GM18505 (cell line): ENCODE data around the gene ITPKB.
"Not testable (repeated sequence)": the region's sequence is repeated elsewhere in the genome, so short reads cannot be mapped to it uniquely, and the experiment has no call there.

Source experiments
- ATAC-seq: cut with Tn5 transposase; IDR thresholded peaks from one replicate; pipeline ENCODE4 v1.9.1; 2021; ENCODE audit not compliant: unreplicated experiment
- POLR2A ChIP-seq: IDR thresholded peaks from 4 replicates; pipeline ENCODE4 v1.6.1; 2011; ENCODE audit warnings: borderline replicate concordance; ENCODE audit not compliant: insufficient read depth, insufficient read length; ENCODE audit errors: extremely low read depth

ITPKB gene

DNA sequence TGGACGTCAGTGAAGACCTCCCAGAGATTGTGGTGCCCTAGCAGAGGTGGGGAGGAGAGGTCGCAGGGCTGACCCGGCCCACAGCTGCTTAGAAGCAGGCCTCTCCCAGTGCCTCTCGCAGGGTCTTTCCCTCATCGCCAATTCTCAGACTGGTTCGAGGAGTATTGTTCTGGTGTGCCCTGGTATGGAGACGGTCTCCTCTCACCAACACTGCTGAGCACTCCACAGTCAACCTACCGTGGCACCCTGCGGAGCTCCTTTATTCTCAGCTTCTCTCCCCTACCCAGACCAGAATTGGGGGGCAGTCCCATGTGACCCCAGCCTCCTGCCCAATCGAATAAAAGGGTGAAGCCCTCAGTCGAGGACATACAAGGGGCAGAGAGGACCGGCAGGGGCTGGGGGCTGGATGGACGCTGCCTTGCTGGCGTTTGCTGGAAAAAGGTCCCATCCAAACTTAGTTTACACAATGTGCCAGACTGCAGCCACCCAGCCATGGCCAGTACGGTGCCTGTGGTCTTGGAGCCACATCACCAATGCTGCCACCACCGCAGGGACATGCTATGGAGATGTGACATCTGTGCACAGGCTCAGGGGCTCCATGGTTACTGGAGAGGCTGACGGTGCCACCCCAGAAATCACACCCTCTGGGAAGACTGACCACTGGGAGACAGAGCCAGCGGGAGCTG lies 109.7 kb downstream of the ITPKB start:
- no peak for TF ChIP-seq POLR2A
- no peak for ATAC-seq

DNA sequence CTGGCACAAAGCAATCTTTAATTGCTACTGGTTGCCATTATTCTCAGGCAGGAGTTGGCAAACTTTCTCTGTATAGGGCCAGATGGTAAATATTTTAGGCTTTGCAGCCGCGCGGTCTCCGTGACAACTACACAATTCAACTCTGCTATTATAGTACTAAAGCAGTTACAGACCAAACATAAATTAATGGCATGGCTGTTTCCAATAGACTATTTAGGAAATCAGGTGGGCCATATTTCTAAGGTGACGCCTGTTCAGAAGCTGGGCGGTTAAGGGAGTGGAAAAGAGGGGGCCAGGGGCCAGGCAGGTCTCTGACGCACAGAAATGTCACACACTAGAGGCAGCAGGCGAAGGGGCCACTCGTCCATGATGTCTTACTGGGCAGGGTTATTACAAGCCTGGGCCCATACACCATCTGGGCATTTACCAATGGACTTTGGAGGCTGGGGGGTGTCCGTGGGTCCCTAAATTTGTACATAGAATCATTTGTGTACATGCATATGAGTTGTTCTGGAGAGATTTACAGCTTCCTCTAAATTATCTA lies 110.4 kb downstream of the ITPKB start:
- ATAC-seq: no peak
- no peak for TF ChIP-seq POLR2A

DNA sequence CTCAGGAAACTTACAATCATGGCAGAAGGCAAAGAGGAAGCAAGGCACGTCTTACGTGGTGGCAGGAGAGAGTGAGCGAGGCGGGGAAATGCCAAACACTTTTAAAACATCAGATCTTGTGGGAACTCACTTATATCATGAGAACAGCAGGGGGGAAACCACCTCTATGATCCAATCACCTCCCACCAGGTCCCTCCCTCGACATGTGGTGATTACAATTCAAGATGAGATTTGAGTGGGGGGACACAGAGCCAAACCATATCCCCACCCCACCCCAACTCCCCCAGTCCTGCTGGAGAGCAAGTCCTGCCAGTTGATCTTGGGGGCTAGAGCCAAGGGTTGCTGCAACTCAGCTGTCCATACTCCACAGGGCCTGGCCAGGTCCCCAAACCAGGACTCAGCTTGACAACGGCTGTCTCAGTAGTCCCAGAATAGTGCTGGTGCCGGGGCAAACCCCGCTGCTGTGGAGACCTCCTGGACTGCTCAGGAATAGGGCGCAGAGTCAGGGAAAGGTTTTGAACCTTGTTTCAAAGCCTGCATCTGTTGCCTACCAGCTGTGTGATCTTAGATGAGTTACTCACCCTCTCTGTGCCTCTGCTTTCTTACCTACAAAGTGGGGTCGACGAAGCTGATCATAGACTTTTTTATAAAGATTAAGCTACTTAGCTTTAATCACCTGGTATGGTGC lies 111.0 kb downstream of the ITPKB start:
- no peak for TF ChIP-seq POLR2A
- no peak for ATAC-seq

DNA sequence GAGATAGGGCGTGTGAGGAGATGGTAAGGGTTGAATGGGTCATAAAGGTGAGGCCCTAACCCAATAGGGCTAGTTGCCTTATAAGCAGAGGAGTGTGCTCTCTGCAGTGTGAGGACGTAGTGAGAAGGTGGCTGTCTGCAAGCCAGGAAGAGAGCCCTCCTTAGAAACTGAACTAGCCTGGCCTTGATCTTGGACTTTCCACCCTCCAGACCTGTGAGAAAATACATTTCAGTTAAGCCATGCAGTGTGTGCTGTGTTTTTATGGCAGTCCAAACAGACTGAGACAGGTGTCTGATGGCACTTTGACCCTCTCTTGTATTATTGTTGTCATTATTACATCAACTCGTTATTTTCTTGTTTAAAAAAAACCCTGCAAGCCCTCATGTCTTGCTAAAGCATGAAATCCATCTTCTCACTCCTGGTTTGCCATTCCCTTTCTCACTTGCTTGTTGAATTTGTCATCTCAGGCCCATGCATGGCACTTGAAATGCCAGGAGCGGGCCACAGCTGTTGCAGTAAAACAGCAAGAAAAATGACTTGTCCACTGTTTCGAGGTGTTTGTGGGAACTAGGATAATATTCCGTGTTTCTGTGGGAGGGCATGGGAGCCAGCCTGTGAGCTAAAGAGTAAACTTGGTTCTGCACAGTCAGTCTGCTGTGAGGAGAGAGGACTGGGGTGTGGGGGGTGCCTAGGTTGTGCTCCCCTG lies 111.9 kb downstream of the ITPKB start:
- no peak for TF ChIP-seq POLR2A
- no peak for ATAC-seq

DNA sequence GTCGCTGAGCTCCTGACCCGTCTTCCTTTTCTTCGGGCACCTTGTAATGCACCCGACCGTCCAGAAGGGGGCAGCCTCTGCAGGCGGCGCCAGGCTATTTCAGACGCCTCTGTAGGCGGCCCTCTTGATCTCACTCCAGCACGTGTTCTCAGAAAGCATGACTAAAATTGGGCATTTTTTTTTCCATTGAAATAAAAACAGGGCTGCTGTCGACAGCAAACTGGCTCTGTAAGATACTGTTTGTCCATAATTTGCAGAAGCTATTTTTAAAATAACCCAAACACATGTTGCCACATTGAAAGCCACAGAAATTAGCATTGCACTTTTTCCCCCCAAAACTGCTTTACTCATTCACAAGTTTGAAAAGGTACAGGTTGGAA lies 112.5 kb downstream of the ITPKB start:
- ATAC-seq: no peak

DNA sequence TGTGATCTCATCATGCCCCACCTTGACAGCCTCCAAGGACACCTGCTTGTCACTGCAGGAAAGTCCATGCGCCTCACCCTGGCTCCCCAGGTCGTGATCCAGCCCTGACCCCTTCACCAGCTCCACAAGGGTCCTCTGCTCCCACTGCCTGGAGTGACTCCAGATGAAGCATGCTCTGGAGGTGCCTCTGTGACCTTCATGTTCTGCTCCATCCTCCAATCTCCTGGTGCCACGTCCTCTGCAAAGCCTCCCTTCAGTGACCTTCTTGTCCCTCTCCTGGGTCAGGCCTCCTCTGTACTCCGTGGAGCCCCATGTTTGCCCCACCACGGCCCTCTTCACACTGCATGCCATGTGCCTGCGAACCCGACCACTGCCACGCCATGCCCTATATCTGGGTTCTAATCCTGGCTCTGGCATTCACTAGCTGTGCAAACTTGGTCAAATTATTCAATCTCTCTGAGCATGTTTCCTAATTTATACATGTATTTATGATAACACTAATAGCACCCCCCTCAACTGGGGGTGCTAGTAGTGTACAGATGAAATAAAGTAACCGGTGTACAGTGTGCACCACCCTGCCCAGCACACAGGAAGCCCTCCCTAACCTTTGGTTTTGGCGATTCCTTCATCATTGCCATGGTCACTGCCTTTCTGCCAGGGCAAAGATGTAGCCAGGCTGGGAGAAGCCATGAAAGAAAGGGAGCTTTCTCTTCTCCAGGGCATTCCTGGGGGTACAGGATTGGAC lies 113.1 kb downstream of the ITPKB start:
- no peak for ATAC-seq
- no peak for TF ChIP-seq POLR2A

More for the DNA sequence above, 112.5 kb downstream of the ITPKB start:
- no peak for TF ChIP-seq POLR2A

DNA sequence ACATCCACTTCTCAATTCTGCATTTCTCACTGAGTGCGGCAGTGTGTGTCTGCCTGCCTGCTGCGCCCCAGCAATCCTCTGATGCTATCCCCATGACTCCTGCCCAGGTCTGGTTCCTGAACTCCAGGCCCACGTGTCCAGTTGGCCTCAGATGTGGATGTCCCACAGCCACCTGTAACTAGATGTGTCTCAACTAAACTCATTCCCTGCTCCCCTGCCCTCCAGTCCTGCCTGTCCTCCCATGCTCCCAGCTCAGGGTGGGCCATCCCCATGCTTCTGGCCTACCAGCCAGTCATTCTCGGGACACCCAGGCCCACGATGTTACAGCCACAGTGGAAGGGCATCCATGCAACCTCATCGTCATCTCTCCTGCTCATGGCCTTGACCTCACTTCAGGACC lies 113.8 kb downstream of the ITPKB start:
- no peak for TF ChIP-seq POLR2A
- no peak for ATAC-seq

DNA sequence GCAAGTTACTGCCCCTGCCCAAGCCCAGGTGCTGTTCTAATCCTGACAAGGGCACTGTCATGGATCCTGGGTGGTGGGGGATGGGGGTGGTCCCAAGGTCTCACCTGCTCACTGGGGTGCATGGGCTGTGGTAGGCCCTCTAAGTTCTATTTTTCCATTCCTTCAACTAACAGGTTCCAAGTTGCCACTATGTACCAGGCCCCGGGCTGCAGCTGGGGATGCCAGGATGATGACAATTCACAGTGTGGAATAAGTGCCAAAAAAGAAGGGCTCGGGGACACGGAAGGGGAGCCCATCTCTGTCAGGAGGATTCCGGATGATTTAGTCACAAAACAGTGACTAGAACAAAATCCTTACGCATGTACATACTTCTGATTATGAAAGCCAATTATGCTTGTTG lies 114.6 kb downstream of the ITPKB start:
- no peak for TF ChIP-seq POLR2A
- ATAC-seq: no peak

DNA sequence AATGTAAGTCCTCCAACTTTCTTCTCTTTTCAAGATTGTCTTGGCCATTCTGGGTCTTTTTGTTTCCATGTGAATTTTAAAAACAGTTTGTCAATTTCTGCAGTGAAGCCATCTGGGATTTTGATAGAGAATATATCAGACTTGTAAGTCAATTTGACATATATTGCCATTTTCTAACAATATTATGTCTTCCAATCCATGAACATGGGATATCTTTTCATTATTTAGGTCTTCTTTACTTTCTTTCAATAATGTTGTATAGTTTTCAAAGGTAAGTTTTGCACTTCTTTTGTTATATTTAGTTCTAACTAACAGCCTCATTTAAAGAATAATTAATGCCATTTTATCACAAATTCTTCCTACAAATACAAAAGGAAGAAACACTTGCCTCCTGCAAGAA lies 117.1 kb downstream of the ITPKB start:
- ATAC-seq: no peak

DNA sequence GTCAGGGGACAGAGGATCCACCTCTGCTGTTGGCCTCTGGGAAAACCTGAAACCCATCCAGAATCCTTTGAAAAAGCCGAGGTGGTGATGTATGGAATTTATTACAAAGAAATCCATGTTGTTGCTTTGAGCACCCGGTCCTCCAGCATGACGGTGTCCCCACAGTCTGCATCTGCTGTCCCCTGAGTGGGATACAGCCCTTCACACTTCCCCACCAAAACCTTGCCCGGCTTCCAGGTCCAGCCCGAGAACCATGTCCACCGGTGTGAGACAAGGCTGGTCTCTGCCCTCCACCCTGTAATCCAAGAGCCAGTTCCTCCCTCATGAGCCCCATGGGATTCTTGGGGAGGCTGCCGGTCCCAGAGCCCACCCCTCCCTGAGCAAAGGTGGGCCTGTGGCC lies 120.1 kb downstream of the ITPKB start:
- no peak for ATAC-seq
- TF ChIP-seq POLR2A: no peak

More for the DNA sequence above, 117.1 kb downstream of the ITPKB start:
- TF ChIP-seq POLR2A: no peak

DNA sequence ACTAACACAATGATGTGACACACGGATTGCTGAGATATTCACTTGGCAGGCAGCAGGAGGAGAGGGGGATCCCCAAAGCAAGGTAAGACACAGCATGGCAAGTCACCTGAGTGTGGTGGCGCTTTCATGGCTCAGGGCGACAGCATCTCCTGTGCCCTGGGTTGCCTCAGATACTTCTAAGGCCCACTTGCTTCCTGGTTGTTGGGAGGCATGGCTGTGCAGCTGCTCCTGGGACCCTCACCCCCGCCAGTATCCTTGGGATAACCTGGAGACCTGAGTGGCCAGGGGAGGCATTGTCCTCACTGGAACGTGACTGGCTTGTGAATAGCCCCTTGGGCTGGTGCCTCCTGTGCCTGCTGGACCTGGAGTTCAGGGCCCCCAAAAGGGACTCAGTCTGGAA lies 120.7 kb downstream of the ITPKB start:
- TF ChIP-seq POLR2A: no peak
- no peak for ATAC-seq

DNA sequence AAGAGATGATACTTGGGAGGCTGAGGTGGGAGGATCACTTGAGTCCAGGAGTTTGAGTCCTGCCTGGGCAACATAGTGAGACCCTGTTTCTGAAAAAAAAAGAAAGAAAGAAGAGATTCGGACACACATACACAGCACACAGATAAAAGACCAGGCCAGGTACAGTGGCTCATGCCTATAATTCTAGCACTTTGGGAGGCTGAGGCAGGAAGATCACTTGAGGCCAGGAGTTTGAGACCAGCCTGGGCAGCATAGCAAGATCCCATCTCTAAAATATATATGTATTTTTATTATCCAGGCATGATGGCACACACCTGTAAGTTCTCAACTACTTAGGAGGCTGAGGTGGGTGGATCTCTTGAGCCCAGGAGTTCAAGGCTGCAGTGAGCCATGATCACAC lies 121.4 kb downstream of the ITPKB start:
- not testable (repeated sequence) for ATAC-seq

DNA sequence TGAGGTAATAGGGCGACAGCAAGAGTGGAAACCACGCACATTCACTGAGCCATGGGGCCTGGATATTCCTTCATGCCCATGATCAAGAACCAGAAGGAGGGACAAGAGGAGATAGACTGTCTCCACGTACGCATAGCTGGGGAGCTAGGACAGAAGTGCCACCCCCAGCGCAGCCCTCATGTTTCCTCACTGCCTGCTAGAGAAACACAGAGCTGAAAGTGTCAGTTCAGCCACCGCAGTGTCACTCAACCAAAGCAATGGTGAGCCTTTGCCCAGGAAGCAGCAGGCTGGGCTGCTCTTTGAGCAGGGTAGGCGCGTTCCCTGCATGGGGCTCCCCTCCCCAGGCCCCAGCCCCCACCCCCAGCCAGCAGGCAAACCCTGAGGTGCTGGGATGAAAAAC lies 122.0 kb downstream of the ITPKB start:
- no peak for ATAC-seq
- TF ChIP-seq POLR2A: no peak
